AG20443 (cell line): ENCODE data around the gene PEX14.
A peak's percentile ranks its signal among the peaks of the same experiment; 100 is the strongest.

ENCODE experiments used
- DNase-seq: peaks from one replicate; pipeline ENCODE4 v3.0.0; 2012; ENCODE audit warnings: low spot score, mixed read lengths

PEX14 gene

DNA sequence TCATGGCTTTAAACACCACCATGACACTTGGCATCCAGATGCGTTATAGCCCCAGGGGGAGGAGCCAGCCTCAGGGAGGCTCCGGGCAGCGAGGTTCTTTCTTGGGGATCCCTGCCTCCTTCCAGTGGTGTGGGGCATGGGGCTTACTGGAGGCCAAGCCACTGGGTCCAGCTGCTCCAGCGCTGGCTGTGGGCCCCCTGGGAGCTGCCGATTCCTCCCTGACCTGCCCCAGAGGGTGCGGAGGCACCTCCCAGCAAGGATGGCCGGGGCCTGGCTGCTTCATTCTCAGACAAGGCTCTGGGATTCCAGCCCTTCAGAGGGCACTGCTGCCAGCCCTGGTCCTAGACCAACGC is 159.3 kb downstream of the PEX14 start:
- DNase-seq: no peak

GRCh38 chr1:10634428-10635084 is 159.8 kb downstream of the PEX14 start:
- peak; percentile 78 for DNase-seq

DNA sequence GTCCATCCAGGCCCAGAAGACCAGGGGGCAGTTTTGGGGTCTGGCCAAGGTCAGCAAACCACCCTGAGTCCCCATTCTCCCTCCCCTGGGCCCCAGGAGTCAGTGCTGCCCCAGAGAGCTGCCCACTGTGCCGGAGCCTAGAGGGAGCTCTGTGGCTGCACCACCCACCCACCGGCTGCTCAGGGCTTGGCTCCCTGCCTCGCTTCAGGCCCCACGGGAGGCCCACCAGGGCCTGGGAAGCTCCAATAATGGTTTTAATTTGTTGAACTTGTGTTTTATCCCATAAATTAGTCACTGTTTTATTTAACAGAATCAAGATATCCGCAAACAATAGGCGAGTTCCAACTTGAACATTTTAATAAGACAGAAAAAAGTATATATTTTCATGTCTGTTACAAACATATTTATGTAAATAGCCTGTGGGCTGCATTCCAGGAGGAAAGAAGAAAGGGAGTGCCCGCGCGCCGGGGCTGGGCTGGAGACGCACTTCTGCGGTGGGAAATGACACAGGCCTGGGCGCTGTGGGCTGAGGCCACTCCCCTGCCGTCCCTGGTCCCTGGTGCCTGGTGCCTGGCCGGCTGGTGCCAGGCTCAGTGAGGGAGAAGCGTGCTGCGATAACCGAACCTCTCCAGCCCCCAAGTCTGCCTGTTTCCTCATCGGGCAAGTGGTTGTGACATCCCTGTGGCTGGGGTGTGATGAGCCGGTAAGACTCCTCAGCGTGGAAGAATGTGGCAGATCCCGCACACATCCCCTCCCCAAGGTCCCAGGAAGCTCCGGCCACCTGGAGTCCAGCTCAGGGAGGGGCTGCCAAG is 160.5 kb downstream of the PEX14 start:
- peak; percentile 86 for DNase-seq

- no peak for DNase-seq
Observed at GRCh38 chr1:10635992-10636391, 161.2 kb downstream of the PEX14 start.

GRCh38 chr1:10637400-10637799 is 162.7 kb downstream of the PEX14 start:
- DNase-seq: no peak

GRCh38 chr1:10637834-10638558 is 163.2 kb downstream of the PEX14 start:
- no peak for DNase-seq

DNA sequence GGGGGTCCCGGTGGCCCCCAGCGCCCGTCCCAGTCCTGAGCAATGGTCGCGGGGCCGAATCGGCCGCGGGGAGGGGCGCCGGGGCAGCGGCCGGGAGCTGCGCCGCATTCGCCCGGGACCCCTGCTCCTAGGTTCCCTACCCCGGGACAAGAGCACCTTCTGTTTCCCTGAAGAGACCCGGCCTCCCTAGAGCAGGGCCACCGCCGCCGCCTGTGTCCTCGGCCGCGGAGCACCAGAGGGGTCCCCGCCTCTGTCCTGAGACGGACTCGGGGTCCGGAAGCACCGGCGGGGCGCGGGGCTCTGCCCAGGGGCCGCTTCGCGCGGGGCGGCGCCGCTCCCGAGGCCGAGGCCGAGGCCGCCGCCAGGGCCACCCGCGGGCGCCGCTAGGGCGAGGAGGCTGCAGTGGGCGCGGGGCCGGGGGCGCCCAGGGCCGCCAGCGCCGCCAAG is 163.8 kb downstream of the PEX14 start:
- DNase-seq: no peak

DNA sequence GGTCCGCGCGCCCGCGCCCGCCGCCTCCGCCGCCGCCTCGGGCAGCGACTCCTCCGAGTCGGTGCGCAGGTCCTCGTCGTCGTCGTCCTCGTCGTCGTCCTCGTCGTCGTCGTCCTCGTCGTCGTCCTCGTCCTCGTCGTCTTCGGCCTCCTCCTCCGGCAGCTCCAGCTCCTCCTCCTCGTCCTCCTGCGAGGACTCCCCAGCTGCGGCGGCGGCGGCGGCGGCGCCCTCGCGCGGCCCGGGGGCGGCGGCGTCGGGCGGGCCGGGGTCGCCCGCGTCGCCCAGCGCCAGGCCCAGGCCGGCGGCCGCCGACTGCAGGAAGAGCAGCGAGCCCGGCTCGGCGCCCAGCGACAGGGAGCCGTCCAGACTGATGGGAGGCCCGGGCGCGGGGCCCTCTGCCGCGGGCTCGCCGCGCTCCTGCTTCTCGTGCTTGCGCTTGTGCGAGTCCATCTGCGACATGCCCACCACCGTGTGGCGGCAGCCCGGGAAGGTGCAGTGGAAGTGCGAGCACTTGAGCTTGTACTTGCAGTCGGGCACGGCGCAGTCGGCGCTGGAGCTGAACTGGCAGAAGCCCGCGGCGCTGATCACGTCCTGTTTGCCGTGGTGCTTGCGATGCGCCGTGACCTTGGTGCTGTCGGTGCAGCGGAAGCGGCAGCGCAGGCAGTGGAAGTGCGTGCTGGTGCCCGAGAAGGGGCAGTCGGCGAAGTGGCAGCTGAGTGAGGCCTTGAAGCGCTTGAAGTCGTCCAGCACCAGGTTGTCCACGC is 164.4 kb downstream of the PEX14 start:
- no peak for DNase-seq

DNA sequence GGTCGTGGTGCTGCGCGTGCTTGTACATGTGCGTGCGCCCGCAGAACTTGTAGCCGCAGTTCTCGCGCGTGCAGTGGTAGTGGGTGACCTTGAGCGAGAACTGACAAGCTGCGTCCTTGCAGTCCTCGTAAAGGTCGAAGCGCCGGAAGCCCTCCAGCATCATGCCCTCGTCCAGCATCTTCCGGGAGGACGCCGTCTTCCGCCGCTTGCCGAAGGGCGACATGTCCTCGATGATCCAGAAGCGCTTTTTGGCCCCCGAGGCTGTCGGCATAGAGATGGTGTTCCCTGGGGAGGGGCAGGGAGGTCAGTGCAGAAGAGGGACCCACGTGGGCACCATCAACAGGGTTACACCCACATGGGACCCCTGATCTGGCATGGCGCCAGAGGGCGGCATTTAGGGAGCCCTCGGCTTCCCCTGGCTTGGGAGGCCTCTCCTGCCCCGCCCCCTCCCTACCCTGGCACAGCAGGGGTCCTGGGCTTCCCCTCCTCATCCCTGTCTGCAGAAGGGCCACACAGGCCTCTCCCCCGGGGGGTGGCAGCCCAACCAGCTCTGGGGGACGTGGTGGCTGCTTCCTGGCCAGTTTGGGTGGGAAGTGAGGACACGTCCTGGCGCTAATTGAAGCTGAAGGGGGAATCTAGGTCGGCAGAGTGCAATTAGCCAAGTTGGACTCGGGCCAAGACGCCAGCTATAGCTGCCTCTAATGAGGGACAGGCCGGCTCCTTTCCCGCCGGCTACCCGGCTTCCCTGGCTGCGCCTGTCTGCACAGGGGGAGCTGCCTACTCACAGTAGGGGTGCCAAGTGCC is 165.2 kb downstream of the PEX14 start:
- DNase-seq: no peak

- DNase-seq: no peak
Observed at GRCh38 chr1:10640843-10641553, 166.2 kb downstream of the PEX14 start.

GRCh38 chr1:10641976-10642375 is 167.2 kb downstream of the PEX14 start:
- no peak for DNase-seq

DNA sequence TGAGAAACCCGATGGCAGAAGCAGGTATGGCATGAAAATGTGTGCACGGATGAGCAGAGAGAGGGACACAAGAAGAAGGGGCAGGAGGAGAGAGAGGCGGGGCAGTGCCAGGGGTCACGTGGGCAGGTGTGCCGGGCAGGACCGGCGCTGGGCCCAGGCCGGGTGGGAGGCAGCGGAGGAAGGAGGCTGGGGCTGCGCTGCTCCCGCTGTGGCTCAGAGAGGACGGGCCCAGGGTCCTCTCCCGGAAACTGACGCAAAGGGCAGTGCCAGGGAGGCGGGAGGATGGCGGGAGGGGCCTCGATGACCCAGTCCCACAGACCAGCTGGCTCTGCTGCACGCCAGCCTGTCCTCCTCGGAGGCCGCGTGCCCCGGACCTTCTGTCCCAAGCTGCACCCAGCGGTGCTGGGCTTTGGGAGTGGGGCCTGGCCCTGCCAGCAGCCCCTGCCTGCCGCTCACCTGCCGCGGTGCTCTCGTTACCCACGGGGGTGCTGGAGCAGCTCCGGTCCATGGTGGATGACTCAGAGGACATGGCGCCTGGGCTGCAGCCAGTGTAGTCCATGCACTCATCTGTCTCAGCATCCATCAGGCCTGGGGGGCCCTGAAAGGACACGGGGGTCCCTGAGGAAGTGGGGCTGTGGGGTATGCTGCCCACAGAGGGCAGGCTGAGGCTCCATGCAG is 167.8 kb downstream of the PEX14 start:
- DNase-seq: no peak

- DNase-seq: no peak
Observed at GRCh38 chr1:10643607-10644306, 169.0 kb downstream of the PEX14 start.

GRCh38 chr1:10644307-10645128 is 169.8 kb downstream of the PEX14 start:
- peak; percentile 70 for DNase-seq

DNA sequence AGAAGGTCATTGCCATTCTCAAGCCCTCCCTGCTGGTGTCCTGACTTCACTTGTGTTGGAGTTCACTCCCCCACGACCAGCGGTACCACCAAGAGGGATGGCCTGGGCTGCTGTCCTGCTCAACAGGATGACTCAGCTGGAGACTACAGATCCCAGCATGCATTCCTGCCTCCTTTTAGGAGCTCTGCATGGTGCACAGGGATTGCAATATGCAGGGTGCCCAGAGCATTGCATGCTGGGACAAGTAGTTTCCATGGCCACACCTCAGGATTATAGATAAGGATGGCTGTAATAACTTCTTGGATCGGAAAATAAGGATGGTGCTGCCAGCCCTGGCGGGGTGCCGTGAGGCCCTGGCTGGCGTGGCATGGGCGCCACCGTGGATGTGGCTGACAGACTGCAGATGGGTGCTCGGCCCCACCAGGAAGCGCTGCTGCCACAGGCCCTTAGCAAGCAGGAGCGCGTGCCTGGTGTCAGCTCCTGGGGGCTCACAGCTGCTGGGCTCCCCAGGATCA is 171.7 kb downstream of the PEX14 start:
- peak; percentile 73 for DNase-seq

GRCh38 chr1:10647414-10648170 is 172.8 kb downstream of the PEX14 start:
- DNase-seq: no peak

DNA sequence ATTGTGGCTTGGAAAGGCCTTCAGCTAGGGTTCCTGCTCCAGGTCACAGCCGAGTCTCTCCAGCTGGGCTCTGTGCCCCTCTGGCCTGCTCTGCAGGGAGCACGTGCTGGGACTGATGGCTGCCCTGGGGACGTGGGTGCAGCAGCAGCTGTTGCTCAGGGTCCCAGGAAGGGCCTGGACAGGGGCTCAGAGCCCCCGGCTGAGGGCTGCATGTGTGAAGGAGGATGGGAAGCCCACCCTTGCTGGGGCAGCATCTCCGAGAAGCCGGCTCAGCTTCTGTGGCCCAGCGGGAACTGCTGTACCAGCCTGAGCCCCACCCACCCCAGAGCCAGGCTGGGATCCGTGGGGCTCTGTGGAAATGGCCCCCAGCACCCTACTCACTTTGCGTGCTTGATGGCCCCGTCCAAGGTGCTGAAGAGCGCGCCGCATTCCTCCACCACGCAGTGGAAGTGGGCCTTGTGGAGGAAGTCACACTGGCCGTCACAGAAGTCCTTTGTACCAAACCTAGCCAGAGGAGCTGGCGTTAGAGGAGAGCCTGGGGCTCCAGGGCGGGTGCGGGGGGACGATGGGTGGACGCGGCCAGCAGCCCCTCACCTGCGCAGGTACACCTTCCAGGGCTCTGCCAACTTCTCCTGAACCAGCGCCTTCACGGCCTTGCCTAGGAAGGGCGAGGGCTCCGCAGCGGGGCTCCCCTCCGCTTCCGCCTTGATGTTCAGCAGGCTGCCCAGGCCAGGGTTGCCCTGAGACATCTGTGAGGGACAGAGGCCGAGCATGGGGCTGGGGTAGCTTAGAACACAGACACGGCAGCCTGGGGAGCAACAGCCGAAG is 174.2 kb downstream of the PEX14 start:
- no peak for DNase-seq
